Stimulated activated CD4-positive, alpha-beta T cell treated with anti-CD3 and anti-CD28 coated beads, TNF-alpha, amount 100 ng/mL, for 24 hours (primary cell): ENCODE results near the gene MYOD1.

Source experiments
- DNase-seq, 3 experiments: peaks; one replicate each; pipeline ENCODE4 v3.0.0-alpha.2; 2020; ENCODE audit warnings: low read depth in 3 of 3

The MYOD1 gene

DNA sequence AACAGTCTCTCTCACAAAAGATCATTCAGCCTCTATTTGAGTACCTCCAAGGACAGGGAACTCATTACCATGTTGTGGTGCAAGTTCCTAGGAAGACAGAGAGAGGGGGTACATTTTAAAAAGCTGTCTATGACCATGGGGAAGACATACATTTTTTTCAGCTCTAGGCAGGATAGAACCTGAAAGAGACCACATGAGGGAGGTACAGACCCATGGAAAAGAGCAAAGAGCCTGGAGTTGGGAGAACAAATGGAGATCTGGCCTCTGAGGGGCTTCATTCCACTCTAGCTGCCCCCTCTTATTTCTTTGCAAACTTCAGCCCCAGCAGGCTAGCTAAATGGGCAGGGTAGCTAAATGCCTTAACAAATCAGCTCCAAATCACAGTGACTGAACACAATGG is 51.5 kb downstream of the MYOD1 start:
- DNase-seq: no peak

- DNase-seq: no peak
Observed at GRCh38 chr11:17771415-17771814, 52.0 kb downstream of the MYOD1 start.
